ENCODE data around the gene STX7.

The STX7 gene

GRCh38 chr6:132412656-132413498 lies 100.0 kb downstream of the STX7 start:
- DNase-seq, result no peak

GRCh38 chr6:132411296-132411695 lies 101.6 kb downstream of the STX7 start:
- no peak for DNase-seq

- DNase-seq, result no peak
These were observed 102.1 kb downstream of the STX7 start for GRCh38 chr6:132410830-132411229.

GRCh38 chr6:132405143-132405915 lies 107.6 kb downstream of the STX7 start:
- DNase-seq, result no peak

- no peak for DNase-seq
These were observed 108.2 kb downstream of the STX7 start for GRCh38 chr6:132404736-132405135.

- no peak for DNase-seq
These were observed 108.6 kb downstream of the STX7 start for GRCh38 chr6:132404330-132404729.

- no peak for DNase-seq
These were observed 111.2 kb downstream of the STX7 start for GRCh38 chr6:132401618-132402285.

GRCh38 chr6:132400883-132401617 lies 111.9 kb downstream of the STX7 start, which contains the start of gene MOXD1:
Gene MOXD1, minus strand, starts transcription at chr6:132401475. Its CDS starts 49 bp downstream, at chr6:132401426.
- no peak for DNase-seq

GRCh38 chr6:132400555-132400882 lies 112.4 kb downstream of the STX7 start:
- DNase-seq, result no peak

GRCh38 chr6:132399376-132400074 lies 113.4 kb downstream of the STX7 start:
- DNase-seq, result no peak
